SK-N-SH treated with all-trans-retinoic acid at 6 μM for 48 hours (cell line): ENCODE data around the gene GAA.

ENCODE experiments used
- ATAC-seq: fragments of 200-7000 bp; cut with Tn5 transposase; 3 replicates; pipeline ENCODE4 v1.9.1; 2020; ENCODE audit warnings: mild to moderate bottlenecking, moderate library complexity
- ARNTL ChIP-seq: fragments of 450-650 bp; formaldehyde crosslinking; IDR thresholded peaks from 2 replicates; pipeline ENCODE4 v1.5.0; 2020; ENCODE audit warnings: low read depth, mild to moderate bottlenecking, moderate library complexity, borderline replicate concordance
- CREB5 ChIP-seq: fragments of 250-450 bp; sonication (Bioruptor Pico); IDR thresholded peaks from 2 replicates; pipeline ENCODE4 v1.5.1; 2020; ENCODE audit warnings: low read depth, mild to moderate bottlenecking, moderate library complexity
- CSDC2 ChIP-seq: fragments of 250-450 bp; sonication (Bioruptor Pico); IDR thresholded peaks from 2 replicates; pipeline ENCODE4 v1.5.0; 2020; ENCODE audit warnings: mild to moderate bottlenecking, moderate library complexity
- CSRNP3 ChIP-seq: fragments of 250-450 bp; sonication (Bioruptor Pico); IDR thresholded peaks from 2 replicates; pipeline ENCODE4 v1.5.1; 2021; ENCODE audit warnings: mild to moderate bottlenecking, moderate library complexity
- ESRRG ChIP-seq: fragments of 250-450 bp; sonication (Bioruptor Pico); IDR thresholded peaks from 2 replicates; pipeline ENCODE4 v1.6.1; 2021; ENCODE audit warnings: mild to moderate bottlenecking
- GLIS3 ChIP-seq: fragments of 250-450 bp; sonication (Bioruptor Pico); IDR thresholded peaks from 2 replicates; pipeline ENCODE4 v1.5.0; 2020; ENCODE audit warnings: mild to moderate bottlenecking, moderate library complexity
- ISL1 ChIP-seq: fragments of 250-450 bp; sonication (Bioruptor Pico); IDR thresholded peaks from 2 replicates; pipeline ENCODE4 v2.1.2; 2022; ENCODE audit warnings: mild to moderate bottlenecking, moderate library complexity
- OSR1 ChIP-seq: fragments of 250-450 bp; sonication (Bioruptor Pico); IDR thresholded peaks from 2 replicates; pipeline ENCODE4 v1.8.0; 2022; ENCODE audit warnings: moderate library complexity, mild to moderate bottlenecking, inconsistent platforms
- PATZ1 ChIP-seq: fragments of 250-450 bp; sonication (Bioruptor Pico); IDR thresholded peaks from 2 replicates; pipeline ENCODE4 v1.8.0; 2020; ENCODE audit warnings: mild to moderate bottlenecking, moderate library complexity, borderline replicate concordance
- POU6F1 ChIP-seq: fragments of 250-450 bp; sonication (Bioruptor Pico); IDR thresholded peaks from 2 replicates; pipeline ENCODE4 v1.8.0; 2021; ENCODE audit warnings: low read depth, mild to moderate bottlenecking, moderate library complexity, borderline replicate concordance
- RARB ChIP-seq: fragments of 250-450 bp; sonication (Bioruptor Pico); IDR thresholded peaks from 2 replicates; pipeline ENCODE4 v1.8.0; 2021; ENCODE audit warnings: mild to moderate bottlenecking, moderate library complexity
- SNAI2 ChIP-seq: fragments of 250-450 bp; sonication (Bioruptor Pico); IDR thresholded peaks from 2 replicates; pipeline ENCODE4 v1.5.0; 2020; ENCODE audit warnings: mild to moderate bottlenecking, moderate library complexity
- TCF4 ChIP-seq: fragments of 250-450 bp; sonication (Bioruptor Pico); IDR thresholded peaks from 2 replicates; pipeline ENCODE4 v1.8.0; 2021; ENCODE audit warnings: mild to moderate bottlenecking, moderate library complexity, borderline replicate concordance
- TSHZ2 ChIP-seq: fragments of 250-450 bp; sonication (Bioruptor Pico); IDR thresholded peaks from 2 replicates; pipeline ENCODE4 v1.5.0; 2020; ENCODE audit warnings: mild to moderate bottlenecking, moderate library complexity
- ZC3H10 ChIP-seq: fragments of 250-450 bp; sonication (Bioruptor Pico); IDR thresholded peaks from 2 replicates; pipeline ENCODE4 v1.5.1; 2021; ENCODE audit warnings: mild to moderate bottlenecking, moderate library complexity
- ZFP3 ChIP-seq: fragments of 250-450 bp; sonication (Bioruptor Pico); IDR thresholded peaks from 2 replicates; pipeline ENCODE4 v1.5.0; 2020; ENCODE audit warnings: mild to moderate bottlenecking, moderate library complexity
- ZFP30 ChIP-seq: fragments of 450-650 bp; formaldehyde crosslinking; IDR thresholded peaks from 2 replicates; pipeline ENCODE4 v1.5.0; 2022; ENCODE audit warnings: mild to moderate bottlenecking, moderate library complexity
- ZNF565 ChIP-seq: fragments of 450-650 bp; formaldehyde crosslinking; conservative IDR thresholded peaks from 2 replicates; pipeline ENCODE4 v1.5.0; 2020; ENCODE audit warnings: low read depth, mild to moderate bottlenecking, moderate library complexity
- ZNF70 ChIP-seq: fragments of 450-650 bp; formaldehyde crosslinking; IDR thresholded peaks from 2 replicates; pipeline ENCODE4 v1.5.0; 2020; ENCODE audit warnings: mild to moderate bottlenecking, moderate library complexity
- ZNF8 ChIP-seq: fragments of 450-650 bp; formaldehyde crosslinking; IDR thresholded peaks from 2 replicates; pipeline ENCODE4 v1.5.0; 2020; ENCODE audit warnings: mild to moderate bottlenecking, moderate library complexity

Gene GAA

GRCh38 chr17:80107231-80108021 is 6.0 kb downstream of the GAA start:
- ATAC-seq: no peak
- TF ChIP-seq ARNTL (CRISPR knock-in tag) (no peak), CSRNP3 (CRISPR knock-in tag) (no peak), RARB (CRISPR knock-in tag) (no peak), PATZ1 (CRISPR knock-in tag) (no peak), GLIS3 (CRISPR knock-in tag) (no peak), ZFP3 (CRISPR knock-in tag) (no peak), CREB5 (no peak), ZFP30 (no peak), POU6F1 (no peak), ESRRG (CRISPR knock-in tag) (no peak), ISL1 (CRISPR knock-in tag) (no peak), CSDC2 (CRISPR knock-in tag) (no peak), ZNF70 (CRISPR knock-in tag) (no peak), ZNF8 (CRISPR knock-in tag) (no peak), ZNF565 (CRISPR knock-in tag) (no peak)

- ATAC-seq: no peak
- no peak for TF ChIP-seq TCF4 (CRISPR knock-in tag)
- TF ChIP-seq ZNF70 (CRISPR knock-in tag): no peak
- no peak for TF ChIP-seq CSDC2 (CRISPR knock-in tag)
- no peak for TF ChIP-seq ISL1 (CRISPR knock-in tag)
- no peak for TF ChIP-seq SNAI2 (CRISPR knock-in tag)
- no peak for TF ChIP-seq ZNF565 (CRISPR knock-in tag)
- no peak for TF ChIP-seq ZC3H10 (CRISPR knock-in tag)
- no peak for TF ChIP-seq POU6F1
- TF ChIP-seq ZFP30: no peak
- TF ChIP-seq RARB (CRISPR knock-in tag): no peak
- no peak for TF ChIP-seq GLIS3 (CRISPR knock-in tag)
Observed at GRCh38 chr17:80108036-80108971, 6.9 kb downstream of the GAA start.

GRCh38 chr17:80109066-80109660 is 7.8 kb downstream of the GAA start:
- no peak for ATAC-seq
- TF ChIP-seq SNAI2 (CRISPR knock-in tag) (no peak), ZC3H10 (CRISPR knock-in tag) (no peak), OSR1 (CRISPR knock-in tag) (no peak), ZNF70 (CRISPR knock-in tag) (no peak), ESRRG (CRISPR knock-in tag) (no peak), ZFP3 (CRISPR knock-in tag) (no peak), ISL1 (CRISPR knock-in tag) (no peak), ZNF565 (CRISPR knock-in tag) (no peak), CSDC2 (CRISPR knock-in tag) (no peak), CSRNP3 (CRISPR knock-in tag) (no peak), TSHZ2 (CRISPR knock-in tag) (no peak)
